Measurements from ENCODE around the gene UGT3A1.

Gene UGT3A1

GRCh38 chr5:35908814-35909213 lies 82.4 kb downstream of the UGT3A1 start:
- no peak for DNase-seq (ENCODE audit: low read depth in 2 of 2)

GRCh38 chr5:35908228-35908627 lies 83.0 kb downstream of the UGT3A1 start:
- DNase-seq (ENCODE audit: low read depth in 2 of 2), result no peak

- DNase-seq (ENCODE audit: low read depth in 2 of 2), result no peak
These were observed 86.6 kb downstream of the UGT3A1 start for GRCh38 chr5:35904443-35905132.

- DNase-seq (ENCODE audit: low read depth in 2 of 2), result no peak
These were observed 87.5 kb downstream of the UGT3A1 start for GRCh38 chr5:35903631-35904203.

DNA sequence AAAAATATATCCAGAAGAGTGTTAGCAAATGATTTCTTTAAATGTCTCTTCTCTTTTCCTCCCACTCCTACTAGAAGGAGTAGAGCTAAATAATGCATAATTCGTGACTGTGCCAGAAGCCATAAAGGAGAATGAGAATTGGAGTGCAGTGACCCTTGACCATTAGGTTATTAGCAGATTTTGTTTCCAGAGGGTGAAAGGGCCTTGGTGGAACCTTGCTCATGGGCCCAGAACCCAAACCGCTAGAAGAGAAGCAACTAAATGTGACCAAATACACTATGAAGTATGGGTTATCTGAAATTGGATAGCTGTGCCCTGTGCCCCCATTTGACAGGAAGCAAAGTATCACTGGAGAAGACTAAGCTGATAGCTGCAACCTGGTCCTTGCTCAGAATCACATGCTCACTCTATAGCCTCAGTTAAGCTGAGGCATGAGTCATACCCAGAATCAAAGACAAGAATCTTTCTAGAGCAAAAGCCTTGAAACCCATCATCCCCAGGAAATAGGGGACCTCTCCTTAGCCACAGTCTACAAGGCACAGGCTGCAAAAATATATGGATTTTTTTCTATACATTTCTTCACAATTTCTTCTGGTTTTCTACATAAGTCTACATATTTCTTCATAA lies 89.0 kb downstream of the UGT3A1 start:
- DNase-seq (ENCODE audit: low read depth in 2 of 2), result no peak

Measured in stimulated activated CD4-positive, alpha-beta T cell treated with anti-CD3 and anti-CD28 coated beads, Interleukin-12 subunit alpha, Interleukin-12 subunit beta, amount 100 ng/mL, for 24 hours (primary cell).